HepG2 (cell line): ENCODE results near the gene VDR. TPM values are rescaled to one million over a fixed set of nuclear protein-coding genes. Genes with fewer than 3 reads are reported as not detected.

Experiments used
- ARID3A ChIP-seq: IDR thresholded peaks from 2 replicates; pipeline ENCODE4 v1.6.1; 2012; ENCODE audit warnings: low read depth, low read length, improper control_type of control experiment
- BRCA1 ChIP-seq: sonication (generic); formaldehyde crosslinking; IDR thresholded peaks from 2 replicates; pipeline ENCODE4 v1.4.0; 2020; ENCODE audit warnings: missing genetic modification reagents
- CEBPG ChIP-seq: IDR thresholded peaks from 2 replicates; pipeline ENCODE4 v1.6.1; 2016
- EP300 ChIP-seq, 3 experiments: sonication (generic) in 1 of 3; formaldehyde crosslinking in 1 of 3; IDR thresholded peaks; 2 replicates each; pipeline versions ENCODE4 v1.5.1 to v1.6.1; 2011 to 2020; ENCODE audit warnings: low read depth in 2 of 3, low read length in 2 of 3, borderline replicate concordance in 1 of 3, improper control_type of control experiment in 1 of 3, mild to moderate bottlenecking in 1 of 3, missing genetic modification reagents in 1 of 3, moderate library complexity in 1 of 3
- FOXA3 ChIP-seq: IDR thresholded peaks from 2 replicates; pipeline ENCODE4 v1.6.1; 2016; ENCODE audit warnings: missing genetic modification reagents, missing compliant biosample characterization
- GMEB1 ChIP-seq: sonication (generic); formaldehyde crosslinking; IDR thresholded peaks from 2 replicates; pipeline ENCODE4 v1.5.1; 2020; ENCODE audit warnings: missing genetic modification reagents, mild to moderate bottlenecking, borderline replicate concordance
- HNF1A ChIP-seq, 2 experiments: sonication (generic) in 1 of 2; formaldehyde crosslinking in 1 of 2; IDR thresholded peaks; 2 replicates each; pipeline versions ENCODE4 v1.4.0 to v1.6.1; 2016 to 2020; ENCODE audit warnings: borderline replicate concordance in 1 of 2, low read depth in 1 of 2, mild to moderate bottlenecking in 1 of 2, missing genetic modification reagents in 1 of 2
- HOMEZ ChIP-seq: IDR thresholded peaks from 2 replicates; pipeline ENCODE4 v1.6.1; 2016; ENCODE audit warnings: low read depth
- MED1 ChIP-seq: sonication (generic); formaldehyde crosslinking; IDR thresholded peaks from 2 replicates; pipeline ENCODE4 v1.4.0; 2020; ENCODE audit warnings: missing genetic modification reagents
- MIXL1 ChIP-seq: IDR thresholded peaks from 2 replicates; pipeline ENCODE4 v1.6.1; 2016
- TAF15 ChIP-seq: fragments of 200-400 bp; formaldehyde crosslinking; IDR thresholded peaks from one replicate; pipeline ENCODE4 v1.6.1; 2018; ENCODE audit warnings: mild to moderate bottlenecking, low read depth, low read length; ENCODE audit not compliant: poor library complexity, severe bottlenecking
- YEATS2 ChIP-seq: sonication (generic); formaldehyde crosslinking; IDR thresholded peaks from 2 replicates; pipeline ENCODE4 v1.4.0; 2020; ENCODE audit warnings: missing genetic modification reagents, borderline replicate concordance
- ZEB1 ChIP-seq: IDR thresholded peaks from 2 replicates; pipeline ENCODE4 v1.6.1; 2012; ENCODE audit warnings: mild to moderate bottlenecking, low read depth, inconsistent platforms; ENCODE audit not compliant: insufficient replicate concordance
- ZNF33B ChIP-seq: sonication (generic); formaldehyde crosslinking; IDR thresholded peaks from 2 replicates; pipeline ENCODE4 v1.5.1; 2020; ENCODE audit warnings: mild to moderate bottlenecking, missing genetic modification reagents
- ZNF530 ChIP-seq: sonication (generic); formaldehyde crosslinking; IDR thresholded peaks from 2 replicates; pipeline ENCODE4 v1.5.0; 2020; ENCODE audit warnings: low read depth, mild to moderate bottlenecking, missing genetic modification reagents
- ZNF543 ChIP-seq: sonication (generic); formaldehyde crosslinking; IDR thresholded peaks from 2 replicates; pipeline ENCODE4 v1.4.0; 2020; ENCODE audit warnings: mild to moderate bottlenecking, missing genetic modification reagents
- ZNF720 ChIP-seq: sonication (generic); formaldehyde crosslinking; IDR thresholded peaks from 2 replicates; pipeline ENCODE4 v1.4.0; 2020; ENCODE audit warnings: missing genetic modification reagents
- ZZZ3 ChIP-seq: sonication (generic); formaldehyde crosslinking; IDR thresholded peaks from 2 replicates; pipeline ENCODE4 v1.4.0; 2020; ENCODE audit warnings: missing genetic modification reagents, mild to moderate bottlenecking, borderline replicate concordance
- polyA plus RNA-seq, 8 experiments: library from polyadenylated mRNA; depleted of rRNA in 3 of 8; stranded (reverse) in 7 of 8; unstranded in 1 of 8; fragments of >200 nt; fragmentation: Illumina TruSeq in 4 of 8; extraction: Trizol in 4 of 8; gene quantifications; 2 replicates each; pipeline versions ENCODE4 v1.2.1 to v1.2.3, GENCODE V29; 2011 to 2016; ENCODE audit warnings: low read depth in 4 of 8, missing spikeins in 1 of 8, mixed read lengths in 1 of 8; ENCODE audit not compliant: insufficient read depth in 1 of 8
- total RNA-seq, 5 experiments: library from RNA; depleted of rRNA; stranded (reverse); fragments of >200 nt; fragmentation: Illumina TruSeq; extraction: Trizol; gene quantifications; 2 replicates each; pipeline ENCODE4 v1.2.3, GENCODE V29; 2016; ENCODE audit warnings: low read depth in 1 of 5

Gene VDR
- total and polyA plus RNA-seq, 2 of the 13 experiments (the other 11 are each of a cell fraction or from before 2014, with no cell fraction given): 0.08 to 0.33 TPM

GRCh38 chr12:47909839-47910465 is 5.2 kb upstream of the VDR start (continued):
- TF ChIP-seq EP300 (IDR thresholded peaks at IDR 0.05; ENCODE audit: low read depth in 2 of 2, low read length in 2 of 2) (peak in 1 of 2 experiments; percentile 26; a peak in 1 of 4 replicates), EP300 (CRISPR knock-in tag; IDR thresholded peaks at IDR 0.05; ENCODE audit: borderline replicate concordance) (no peak), BRCA1 (CRISPR knock-in tag) (no peak), ZNF720 (CRISPR knock-in tag) (no peak), HOMEZ (CRISPR knock-in tag) (0 out of 2 replicates have a peak, but pooled peaks have one; percentile 42), ZZZ3 (CRISPR knock-in tag) (no peak), FOXA3 (CRISPR knock-in tag) (0 out of 2 replicates have a peak, but pooled peaks have one; percentile 38), ZEB1 (no peak), HNF1A (IDR thresholded peaks at IDR 0.05; ENCODE audit: low read depth) (peak; percentile 57), HNF1A (CRISPR knock-in tag; IDR thresholded peaks at IDR 0.05; ENCODE audit: borderline replicate concordance) (peak; percentile 57; the same call in 1 of the 2 replicates), ARID3A (peak; percentile 75), ZNF543 (no peak), YEATS2 (CRISPR knock-in tag) (no peak), MIXL1 (CRISPR knock-in tag) (0 out of 2 replicates have a peak, but pooled peaks have one; percentile 49), MED1 (CRISPR knock-in tag) (peak; percentile 47), TAF15 (no peak), GMEB1 (CRISPR knock-in tag) (0 out of 2 replicates have a peak, but pooled peaks have one; percentile 21), ZNF530 (CRISPR knock-in tag) (no peak), ZNF33B (no peak), CEBPG (peak; percentile 87)
